Colonic mucosa (tissue), 4 donors: ENCODE results near the gene TMEM61. TPM values are rescaled to one million over a fixed set of nuclear protein-coding genes. Genes with fewer than 3 reads are reported as not detected.

Experiments used
- DNase-seq: peaks from one replicate; pipeline ENCODE4 v3.0.0-alpha.2; 2020
- H3K27ac ChIP-seq: fragments of 200-600 bp; one replicate; pipeline ENCODE4 v1.8.0; 2021
- H3K27me3 ChIP-seq: fragments of 200-600 bp; one replicate; pipeline ENCODE4 v1.8.0; 2021
- H3K36me3 ChIP-seq: fragments of 200-600 bp; one replicate; pipeline ENCODE4 v1.8.0; 2021
- H3K4me1 ChIP-seq: fragments of 200-600 bp; one replicate; pipeline ENCODE4 v1.8.0; 2021; ENCODE audit warnings: mild to moderate bottlenecking
- H3K4me3 ChIP-seq: fragments of 200-600 bp; one replicate; pipeline ENCODE4 v1.8.0; 2021
- H3K9ac ChIP-seq, 2 donors: one replicate each; pipeline ENCODE4 v1.7.0; 2013; ENCODE audit warnings: control low read depth in 2 of 2, low read depth in 2 of 2, low read length in 2 of 2
- H3K9me3 ChIP-seq: fragments of 200-600 bp; one replicate; pipeline ENCODE4 v1.8.0; 2021
- CTCF ChIP-seq: fragments of 200-600 bp; IDR thresholded peaks from one replicate; pipeline ENCODE4 v1.8.0; 2022; ENCODE audit warnings: antibody characterized with exemption, mild to moderate bottlenecking
- intact Hi-C: fragments of 100-400 bp; cut with DNase I; formaldehyde crosslinking; loops from one replicate; pipeline ENCODE4 v1.14.1; 2022
- total RNA-seq, 2 donors: library from RNA; stranded (reverse); fragmentation: NEBNext Ultra II Directional in 1 of 2; extraction: Animal tissue kit (Norgen Biotek cat#: 25700) in 1 of 2; gene quantifications; one replicate each; pipeline ENCODE4 v1.2.1, GENCODE V29; 2021
- donor health status: healthy.
- donor health status: DM: no; HTN: no; CAD: no.
- donor health status: DM: no; HTN: no; CAD: no.

TMEM61 gene
- total RNA-seq, 2 donors from 2014 or later = 11.0 to 13.4 TPM

- no peaks in the 10 kb centered on the region for H3K4me1 ChIP-seq
- H3K27me3 ChIP-seq = no peaks in the 10 kb centered on the region
- H3K4me3 ChIP-seq = no peak overlapping the region
- intact Hi-C loops = no loop called here
- H3K9ac ChIP-seq = no peak overlapping the region
- no peak overlapping the region for H3K27ac ChIP-seq
- DNase-seq = peak; percentile 40
- H3K9me3 ChIP-seq = no peaks in the 10 kb centered on the region
- TF ChIP-seq CTCF = no peak
- H3K36me3 ChIP-seq = no peaks in the 10 kb centered on the region
Measured at GRCh38 chr1:54965624-54966340, 14.6 kb upstream of the TMEM61 start.

GRCh38 chr1:54967372-54967771 lies 13.1 kb upstream of the TMEM61 start:
- Histone ChIP-seq H3K9ac (no peak overlapping the region), H3K4me3 (no peak overlapping the region), H3K27ac (no peak overlapping the region), H3K4me1 (no peaks in the 10 kb centered on the region), H3K36me3 (no peaks in the 10 kb centered on the region), H3K27me3 (no peaks in the 10 kb centered on the region), H3K9me3 (no peaks in the 10 kb centered on the region)
- no peak for TF ChIP-seq CTCF
- intact Hi-C loops = no loop called here
- DNase-seq = no peak

- H3K4me3 ChIP-seq = no peak overlapping the region
- no peak overlapping the region for H3K27ac ChIP-seq
- H3K9ac ChIP-seq = no peak overlapping the region
- no peaks in the 10 kb centered on the region for H3K4me1 ChIP-seq
- no peaks in the 10 kb centered on the region for H3K27me3 ChIP-seq
- H3K9me3 ChIP-seq = no peaks in the 10 kb centered on the region
- no peaks in the 10 kb centered on the region for H3K36me3 ChIP-seq
- no peak for TF ChIP-seq CTCF
- DNase-seq = no peak
- intact Hi-C loops = no loop called here
Measured at GRCh38 chr1:54968551-54968950, 11.9 kb upstream of the TMEM61 start.

GRCh38 chr1:54969879-54970278 lies 10.5 kb upstream of the TMEM61 start:
- H3K4me1 ChIP-seq = no peaks in the 10 kb centered on the region
- no peak for DNase-seq
- no peaks in the 10 kb centered on the region for H3K36me3 ChIP-seq
- no peaks in the 10 kb centered on the region for H3K9me3 ChIP-seq
- H3K4me3 ChIP-seq = no peak overlapping the region
- no peaks in the 10 kb centered on the region for H3K27me3 ChIP-seq
- no peak for TF ChIP-seq CTCF
- no peak overlapping the region for H3K27ac ChIP-seq
- H3K9ac ChIP-seq = no peak overlapping the region
- intact Hi-C loops = no loop called here

- H3K9ac ChIP-seq = no peak overlapping the region
- no peaks in the 10 kb centered on the region for H3K4me1 ChIP-seq
- no peak overlapping the region for H3K27ac ChIP-seq
- H3K27me3 ChIP-seq = no peaks in the 10 kb centered on the region
- DNase-seq = no peak
- TF ChIP-seq CTCF = no peak
- no peaks in the 10 kb centered on the region for H3K36me3 ChIP-seq
- H3K9me3 ChIP-seq = no peaks in the 10 kb centered on the region
- intact Hi-C loops = no loop called here
- H3K4me3 ChIP-seq = no peak overlapping the region
Measured at GRCh38 chr1:54970901-54971300, 9.5 kb upstream of the TMEM61 start.
